Endodermal cell (in vitro differentiated cells): Measurements from ENCODE around the gene HES5. TPM values are rescaled to one million over a fixed set of nuclear protein-coding genes. Genes with fewer than 3 reads are reported as not detected.
A peak's percentile ranks its signal among the peaks of the same experiment; 100 is the strongest.
"Not testable (repeated sequence)": the region's sequence is repeated elsewhere in the genome, so short reads cannot be mapped to it uniquely, and the experiment has no call there.

Source experiments
- DNase-seq: peaks from one replicate; pipeline ENCODE4 v3.0.0-alpha.2; 2017
- H3K27ac ChIP-seq: 2 replicates; pipeline ENCODE4 v1.5.1; 2013; ENCODE audit warnings: mild to moderate bottlenecking, low read depth, low read length, moderate library complexity
- H3K27me3 ChIP-seq: 2 replicates; pipeline ENCODE4 v1.6.1; 2013; ENCODE audit warnings: mild to moderate bottlenecking, low read length, moderate library complexity; ENCODE audit not compliant: insufficient read depth, control insufficient read depth, poor library complexity, severe bottlenecking
- H3K36me3 ChIP-seq: 2 replicates; pipeline ENCODE4 v1.7.0; 2013; ENCODE audit warnings: mild to moderate bottlenecking, low read length, moderate library complexity; ENCODE audit not compliant: control insufficient read depth, insufficient read depth
- H3K4me1 ChIP-seq: one replicate; pipeline ENCODE4 v1.7.0; 2013; ENCODE audit warnings: low read length; ENCODE audit not compliant: control insufficient read depth, insufficient read depth
- H3K4me3 ChIP-seq: 2 replicates; pipeline ENCODE4 v1.5.1; 2013; ENCODE audit warnings: mild to moderate bottlenecking, low read length, moderate library complexity
- H3K9ac ChIP-seq: 2 replicates; pipeline ENCODE4 v1.6.1; 2013; ENCODE audit warnings: mild to moderate bottlenecking, low read length, moderate library complexity; ENCODE audit not compliant: poor library complexity, severe bottlenecking; ENCODE audit errors: extremely low read depth
- H3K9me3 ChIP-seq: 2 replicates; pipeline ENCODE4 v1.6.1; 2013; ENCODE audit warnings: mild to moderate bottlenecking, low read length, moderate library complexity; ENCODE audit not compliant: control insufficient read depth
- H3K27ac Mint-ChIP-seq: 2 replicates; pipeline ENCODE4 v1.8.0; 2020; ENCODE audit warnings: mixed read lengths
- H3K27me3 Mint-ChIP-seq: 2 replicates; pipeline ENCODE4 v1.8.0; 2021; ENCODE audit warnings: mild to moderate bottlenecking, mixed read lengths; ENCODE audit not compliant: insufficient read depth
- H3K36me3 Mint-ChIP-seq: 2 replicates; pipeline ENCODE4 v1.8.0; 2020; ENCODE audit warnings: low read depth, mixed read lengths
- H3K4me1 Mint-ChIP-seq: 2 replicates; pipeline ENCODE4 v1.8.0; 2020; ENCODE audit warnings: mixed read lengths
- H3K4me3 Mint-ChIP-seq: 2 replicates; pipeline ENCODE4 v1.8.0; 2020; ENCODE audit warnings: mild to moderate bottlenecking, moderate library complexity, mixed read lengths
- H3K9me3 Mint-ChIP-seq: 2 replicates; pipeline ENCODE4 v1.8.0; 2020; ENCODE audit warnings: mild to moderate bottlenecking, mixed read lengths
- CTCF ChIP-seq: fragments of 200-600 bp; sonication (generic); conservative IDR thresholded peaks from 2 replicates; pipeline ENCODE4 v1.5.0; 2021; ENCODE audit warnings: antibody characterized with exemption, mild to moderate bottlenecking
- WGBS, 2 experiments: methylation state at CpG; one replicate each; pipeline versions ENCODE4 v1.1.5 to v1.1.7; 2013; ENCODE audit warnings: missing lambda C conversion rate in 2 of 2, mixed read lengths in 1 of 2; ENCODE audit not compliant: insufficient coverage in 1 of 2, insufficient read length in 1 of 2; 5-methylcytosine and 5-hydroxymethylcytosine counted together
- long read RNA-seq, 4 experiments: library from polyadenylated mRNA in 2 of 4; library from RNA in 1 of 4; library from capped mRNA in 1 of 4; stranded (forward) in 3 of 4; unstranded in 1 of 4; transcript quantifications; one replicate each; pipeline ENCODE4 v2.0.0, GENCODE V29; 2020 to 2021; ENCODE audit warnings: inconsistent platforms in 1 of 4
- polyA plus RNA-seq, 2 experiments: library from polyadenylated mRNA; stranded (reverse); fragments of 50-300 nt; gene quantifications; one replicate each; pipeline ENCODE4 v1.2.3, GENCODE V29; 2013
- total RNA-seq, 2 donors: library from RNA; stranded (reverse); fragmentation: NEBNext Ultra II Directional in 1 of 2; extraction: Animal tissue kit (Norgen Biotek cat#: 25700) in 1 of 2; gene quantifications; 2 replicates in 1 of 2; 3 replicates in 1 of 2; pipeline ENCODE4 v1.2.1, GENCODE V29; 2021

Gene HES5
- total RNA-seq, result not detected
- 59.2 TPM for polyA plus RNA-seq (2013, experiment 1 of 2)
- polyA plus RNA-seq (2013, experiment 2 of 2), result 46.1 TPM
- long read RNA-seq, experiment 1, result 0 reads
- long read RNA-seq, experiment 2, result 0 reads
- long read RNA-seq, experiment 3, result 0 reads
- long read RNA-seq, experiment 4, result 0 reads

DNA sequence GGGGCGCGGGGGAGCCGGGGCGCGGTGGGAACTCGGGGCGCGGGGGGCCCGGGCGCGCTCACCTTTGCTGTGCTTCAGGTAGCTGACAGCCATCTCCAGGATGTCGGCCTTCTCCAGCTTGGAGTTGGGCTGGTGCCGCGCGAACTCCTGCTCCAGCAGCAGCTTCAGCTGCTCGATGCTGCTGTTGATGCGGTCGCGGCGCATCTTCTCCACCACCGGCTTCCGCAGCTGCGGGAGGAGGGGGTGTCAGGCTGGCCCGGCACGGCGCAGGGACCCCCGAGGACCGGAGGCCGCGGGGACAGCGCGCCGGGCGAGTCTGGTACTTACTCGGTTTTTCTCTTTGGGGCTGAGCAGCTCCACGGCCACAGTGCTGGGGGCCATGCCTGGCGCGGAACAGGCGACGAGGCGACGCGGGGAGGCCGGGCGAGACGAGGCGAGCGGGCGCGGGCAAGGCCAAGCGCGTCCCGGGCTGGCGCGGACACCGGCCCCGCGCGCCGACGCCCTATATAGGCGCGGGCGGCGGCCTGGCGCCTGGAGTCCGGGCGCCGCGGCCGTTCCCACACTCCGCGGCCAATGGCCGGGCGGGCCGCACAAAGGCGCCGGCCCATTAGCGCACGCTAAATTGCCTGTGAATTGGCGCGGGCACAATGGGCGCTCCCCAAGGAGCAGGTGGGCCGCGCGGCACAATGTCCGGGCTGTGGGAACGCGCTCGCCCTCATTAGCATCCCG lies at the start of gene HES5:
Gene HES5 (minus strand): TSS at position 480 of the 729 bp plus-strand sequence. CDS start 99 bp downstream, at position 381.
- Histone ChIP-seq H3K9me3 (no peaks in the 10 kb centered on the region), H3K9ac (no peak within 1 kb of the TSS), H3K27ac (peak within 1 kb of the TSS; percentile 88), H3K36me3 (no peaks in the 10 kb centered on the region), H3K4me1 (peaks cover under 1% of the 10 kb centered on the region), H3K27me3 (peaks cover 79% of the 10 kb centered on the region), H3K4me3 (no peak within 1 kb of the TSS)
- Mint-ChIP-seq H3K9me3 (no peaks in the 10 kb centered on the region), H3K27ac (no peak within 1 kb of the TSS), H3K4me3 (peak within 1 kb of the TSS; percentile 33), H3K27me3 (peaks cover 73% of the 10 kb centered on the region), H3K4me1 (peaks cover 10% of the 10 kb centered on the region), H3K36me3 (no peaks in the 10 kb centered on the region)
- TF ChIP-seq CTCF, result no peak
- 2 to 3% methylated on average over 58 to 91 of the region's 91 CpGs for WGBS, 2 experiments
- peak; percentile 86 for DNase-seq

DNA sequence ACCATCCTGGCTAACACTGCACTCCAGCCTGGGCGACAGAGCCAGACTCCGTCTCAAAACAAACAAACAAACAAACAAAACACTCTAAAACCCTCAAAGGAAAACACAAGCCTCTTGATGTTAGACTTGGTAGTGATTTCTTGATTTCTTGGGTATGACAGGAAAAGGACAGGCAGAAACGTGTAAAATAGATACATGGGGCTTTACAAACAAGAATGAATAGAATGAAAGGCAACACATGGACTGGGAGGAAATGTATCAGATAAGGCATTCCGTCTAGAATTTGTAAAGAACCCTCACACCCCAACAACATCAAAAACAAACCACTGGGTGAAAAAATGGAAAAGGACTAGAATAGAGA lies 48.7 kb upstream of the HES5 start:
- no peaks in the 10 kb centered on the region for H3K9me3 ChIP-seq
- H3K4me3 ChIP-seq, result no peak overlapping the region
- 89 to 100% methylated on average over 1 to 4 of the region's 4 CpGs for WGBS, 2 experiments
- no peak overlapping the region for H3K27ac ChIP-seq
- H3K4me1 ChIP-seq, result peaks cover 3% of the 10 kb centered on the region
- no peak for DNase-seq
- Mint-ChIP-seq H3K27ac (peak overlapping the region; percentile 82), H3K27me3 (no peaks in the 10 kb centered on the region), H3K4me3 (no peak overlapping the region), H3K36me3 (no peaks in the 10 kb centered on the region), H3K4me1 (peaks cover 9% of the 10 kb centered on the region), H3K9me3 (peaks cover 2% of the 10 kb centered on the region)
- H3K27me3 ChIP-seq, result no peaks in the 10 kb centered on the region
- H3K36me3 ChIP-seq, result no peaks in the 10 kb centered on the region
- TF ChIP-seq CTCF, result no peak
- no peak overlapping the region for H3K9ac ChIP-seq

- not testable (repeated sequence) for H3K4me3 ChIP-seq, H3K4me3 Mint-ChIP-seq, H3K36me3 Mint-ChIP-seq, H3K9me3 ChIP-seq, H3K27me3 Mint-ChIP-seq, H3K27me3 ChIP-seq, H3K9me3 Mint-ChIP-seq, H3K36me3 ChIP-seq, H3K4me1 Mint-ChIP-seq, H3K9ac ChIP-seq, H3K27ac ChIP-seq, DNase-seq, H3K4me1 ChIP-seq, H3K27ac Mint-ChIP-seq
- WGBS, 2 experiments, result 90 to 95% methylated on average over 11 to 18 of the region's 23 CpGs
Measured at GRCh38 chr1:2577565-2578075, 47.6 kb upstream of the HES5 start.
